SK-N-MC (cell line): Measurements from ENCODE around the gene NFATC2.
"Not testable (repeated sequence)": the region's sequence is repeated elsewhere in the genome, so short reads cannot be mapped to it uniquely, and the experiment has no call there.

Experiments
- DNase-seq: peaks from one replicate; pipeline ENCODE4 v3.0.0-alpha.2; 2011; ENCODE audit warnings: low read depth, low spot score
- H3K27ac ChIP-seq: fragments of 200-600 bp; sonication (generic); 2 replicates; pipeline ENCODE4 v1.5.1; 2016; ENCODE audit warnings: mixed run types
- H3K36me3 ChIP-seq: fragments of 200-600 bp; sonication (generic); 2 replicates; pipeline ENCODE4 v1.6.1; 2017; ENCODE audit warnings: antibody characterized with exemption, low read length, mixed read lengths; ENCODE audit not compliant: insufficient read depth
- H3K4me3 ChIP-seq: fragments of 200-600 bp; sonication (generic); 2 replicates; pipeline ENCODE4 v1.5.1; 2016
- H3K9ac ChIP-seq: fragments of 200-600 bp; sonication (generic); 2 replicates; pipeline ENCODE4 v1.8.0; 2017; ENCODE audit warnings: mixed run types, mixed read lengths; ENCODE audit not compliant: insufficient read length
- H3K9me3 ChIP-seq: fragments of 200-600 bp; sonication (generic); 2 replicates; pipeline ENCODE4 v1.6.1; 2017; ENCODE audit warnings: low read depth, mild to moderate bottlenecking, antibody characterized with exemption, low read length, moderate library complexity, mixed read lengths
- EZH2 ChIP-seq: fragments of 200-600 bp; sonication (generic); IDR thresholded peaks from one replicate; pipeline ENCODE4 v1.6.1; 2017; ENCODE audit warnings: antibody characterized with exemption
- FOXP2 ChIP-seq: optimal IDR thresholded peaks from 2 replicates; pipeline ENCODE3; 2011; ENCODE audit warnings: mild to moderate bottlenecking, moderate library complexity; ENCODE audit not compliant: insufficient read depth; ENCODE audit errors: extremely low read length, control extremely low read depth
- POLR2AphosphoS5 ChIP-seq: IDR thresholded peaks from 2 replicates; pipeline ENCODE4 v1.6.1; 2012; ENCODE audit warnings: mild to moderate bottlenecking, low read depth, low read length, borderline replicate concordance

Gene NFATC2

GRCh38 chr20:51571460-51571794 lies 28.9 kb upstream of the NFATC2 start:
- H3K9me3 ChIP-seq: no peaks in the 10 kb centered on the region
- TF ChIP-seq EZH2 (no peak), POLR2AphosphoS5 (no peak), FOXP2 (no peak)
- H3K27ac ChIP-seq: no peak overlapping the region
- H3K9ac ChIP-seq: no peak overlapping the region
- no peak for DNase-seq
- no peaks in the 10 kb centered on the region for H3K36me3 ChIP-seq
- H3K4me3 ChIP-seq: no peak overlapping the region

GRCh38 chr20:51570739-51571459 lies 28.4 kb upstream of the NFATC2 start:
- no peak for DNase-seq
- Histone ChIP-seq H3K36me3 (no peaks in the 10 kb centered on the region), H3K27ac (no peak overlapping the region), H3K9me3 (no peaks in the 10 kb centered on the region), H3K4me3 (no peak overlapping the region), H3K9ac (no peak overlapping the region)
- TF ChIP-seq POLR2AphosphoS5 (no peak), FOXP2 (no peak), EZH2 (no peak)

DNA sequence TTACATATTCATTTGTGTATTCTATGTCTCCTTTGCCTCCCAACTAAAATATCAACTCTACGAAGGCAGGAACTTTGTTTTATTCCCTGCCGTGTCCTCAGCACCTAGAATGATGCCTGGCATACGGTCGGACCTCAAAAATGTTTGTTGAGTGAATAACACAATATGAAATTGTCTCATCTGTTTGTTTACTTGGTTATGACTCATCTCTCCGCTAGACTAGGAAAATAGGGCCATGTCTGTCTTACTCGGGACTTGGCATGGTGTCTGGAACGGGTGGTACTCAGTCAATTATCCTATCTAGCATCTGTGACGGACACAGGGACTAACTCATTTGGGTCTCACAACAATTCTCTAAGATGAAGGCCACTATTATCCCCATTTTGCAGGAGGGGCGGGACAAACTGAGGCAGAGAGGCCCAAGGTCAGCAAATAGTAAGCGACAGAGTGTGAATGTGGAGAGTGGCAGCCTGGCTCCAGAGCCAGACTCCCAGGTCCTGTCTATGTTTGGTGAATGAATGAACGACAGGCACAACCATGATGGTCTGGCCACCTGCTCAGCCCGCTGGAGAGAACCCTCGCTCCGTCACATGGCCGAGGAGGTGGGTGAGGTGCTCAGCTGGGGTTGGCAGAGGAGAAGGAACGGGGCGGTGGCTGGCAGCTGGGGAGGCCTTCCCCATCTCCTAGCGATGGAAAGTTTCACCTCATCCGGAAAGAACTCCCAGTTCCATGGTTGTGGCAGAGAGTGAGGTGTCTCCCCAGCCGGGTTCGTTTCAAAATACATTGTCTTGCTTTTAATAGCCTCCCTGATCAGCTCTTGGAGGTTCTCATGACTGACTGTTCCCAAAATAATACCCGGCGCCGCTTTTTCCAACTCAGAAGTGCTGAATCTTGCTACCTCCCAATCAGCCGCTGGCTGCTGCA lies 27.6 kb upstream of the NFATC2 start:
- DNase-seq: no peak
- TF ChIP-seq FOXP2: no peak
- TF ChIP-seq EZH2: no peak
- TF ChIP-seq POLR2AphosphoS5: no peak
- H3K27ac ChIP-seq: no peak overlapping the region
- H3K4me3 ChIP-seq: no peak overlapping the region
- H3K9ac ChIP-seq: no peak overlapping the region
- no peaks in the 10 kb centered on the region for H3K9me3 ChIP-seq
- H3K36me3 ChIP-seq: no peaks in the 10 kb centered on the region

GRCh38 chr20:51568533-51568932 lies 26.0 kb upstream of the NFATC2 start:
- not testable (repeated sequence) for H3K36me3 ChIP-seq, H3K9ac ChIP-seq, H3K9me3 ChIP-seq, DNase-seq, H3K27ac ChIP-seq, H3K4me3 ChIP-seq

- TF ChIP-seq FOXP2 (no peak), POLR2AphosphoS5 (no peak), EZH2 (no peak)
- no peaks in the 10 kb centered on the region for H3K9me3 ChIP-seq
- H3K27ac ChIP-seq: no peak overlapping the region
- no peaks in the 10 kb centered on the region for H3K36me3 ChIP-seq
- no peak overlapping the region for H3K9ac ChIP-seq
- no peak overlapping the region for H3K4me3 ChIP-seq
- no peak for DNase-seq
Measured at GRCh38 chr20:51567622-51568021, 25.1 kb upstream of the NFATC2 start.

- TF ChIP-seq EZH2 (no peak), FOXP2 (no peak), POLR2AphosphoS5 (no peak)
- Histone ChIP-seq H3K9ac (no peak overlapping the region), H3K4me3 (no peak overlapping the region), H3K27ac (no peak overlapping the region), H3K36me3 (no peaks in the 10 kb centered on the region), H3K9me3 (no peaks in the 10 kb centered on the region)
- no peak for DNase-seq
Measured at GRCh38 chr20:51566594-51566993, 24.1 kb upstream of the NFATC2 start.

GRCh38 chr20:51565298-51566144 lies 23.0 kb upstream of the NFATC2 start:
- Histone ChIP-seq H3K36me3 (no peaks in the 10 kb centered on the region), H3K27ac (no peak overlapping the region), H3K9me3 (no peaks in the 10 kb centered on the region), H3K4me3 (no peak overlapping the region), H3K9ac (no peak overlapping the region)
- no peak for TF ChIP-seq EZH2
- TF ChIP-seq FOXP2: no peak
- TF ChIP-seq POLR2AphosphoS5: no peak
- DNase-seq: no peak

DNA sequence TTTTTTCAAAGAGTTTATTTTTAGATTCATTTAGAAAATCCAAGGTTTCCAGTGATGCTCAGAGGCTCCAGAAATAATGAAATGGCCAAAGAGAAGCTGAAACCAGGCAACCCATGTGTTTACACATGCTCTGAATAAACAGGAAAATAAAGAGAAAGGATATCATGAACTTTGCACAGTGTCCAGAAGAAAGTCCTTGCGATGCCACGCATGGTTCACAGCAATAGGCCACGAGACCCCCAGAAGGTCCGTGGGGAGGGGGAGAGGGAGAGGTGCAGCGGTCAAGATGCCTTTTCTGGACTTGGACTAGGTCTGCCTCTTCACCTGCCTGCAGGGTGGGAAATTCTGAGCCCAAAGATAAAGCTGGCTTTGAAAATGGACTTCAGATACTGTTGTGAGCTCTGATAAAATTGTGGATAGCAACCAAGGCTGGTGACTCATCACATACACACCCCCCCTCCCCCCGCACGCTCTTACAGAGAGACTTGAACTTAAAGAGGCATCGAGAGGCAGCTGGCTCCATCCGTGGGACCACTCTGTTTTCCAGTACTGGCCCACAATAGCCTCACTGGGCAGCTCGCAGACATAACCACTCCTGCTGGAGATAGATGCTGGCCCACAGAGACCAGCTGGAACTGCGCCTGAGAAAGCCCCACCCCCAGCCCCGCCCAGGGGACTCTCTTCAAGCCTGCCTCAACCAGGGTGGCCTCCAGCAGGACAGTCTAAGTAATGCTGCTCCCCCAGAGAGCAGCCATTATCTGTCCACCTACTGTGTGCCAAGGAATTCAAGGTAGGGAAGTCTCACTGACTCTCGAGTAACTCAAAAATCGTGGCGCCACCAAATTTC lies 21.2 kb upstream of the NFATC2 start:
- Histone ChIP-seq H3K36me3 (no peaks in the 10 kb centered on the region), H3K4me3 (no peak overlapping the region), H3K9me3 (no peaks in the 10 kb centered on the region), H3K27ac (no peak overlapping the region), H3K9ac (no peak overlapping the region)
- no peak for DNase-seq
- no peak for TF ChIP-seq FOXP2
- TF ChIP-seq EZH2: no peak
- TF ChIP-seq POLR2AphosphoS5: no peak
